Stimulated activated CD8-positive, alpha-beta memory T cell treated with anti-CD3 and anti-CD28 coated beads, Interleukin-15, amount 100 ng/mL, for 1 hour (primary cell): ENCODE data around the gene CALHM5.

Experiments
- DNase-seq: peaks from one replicate; pipeline ENCODE4 v3.0.0-alpha.2; 2020; ENCODE audit warnings: low read depth

CALHM5 gene

GRCh38 chr6:116508527-116508926 lies 2.9 kb upstream of the CALHM5 start:
- no peak for DNase-seq

- DNase-seq, result no peak
Measured at GRCh38 chr6:116512111-116512559, 696 bp downstream of the CALHM5 start.

GRCh38 chr6:116512734-116513133 lies 1.3 kb downstream of the CALHM5 start:
- no peak for DNase-seq

GRCh38 chr6:116513224-116513875 lies 1.9 kb downstream of the CALHM5 start:
- DNase-seq, result no peak

- DNase-seq, result no peak
Measured at GRCh38 chr6:116514111-116514510, 2.7 kb downstream of the CALHM5 start.

GRCh38 chr6:116515141-116515540 lies 3.7 kb downstream of the CALHM5 start:
- no peak for DNase-seq

- no peak for DNase-seq
Measured at GRCh38 chr6:116518621-116519368, 7.4 kb downstream of the CALHM5 start.

- no peak for DNase-seq
Measured at GRCh38 chr6:116522896-116523295, 11.5 kb downstream of the CALHM5 start.

GRCh38 chr6:116524236-116524635 lies 12.8 kb downstream of the CALHM5 start:
- DNase-seq, result no peak

GRCh38 chr6:116528133-116528532 lies 16.7 kb downstream of the CALHM5 start:
- no peak for DNase-seq

GRCh38 chr6:116528780-116529179 lies 17.3 kb downstream of the CALHM5 start:
- no peak for DNase-seq

- no peak for DNase-seq
Measured at GRCh38 chr6:116529466-116530290, 18.2 kb downstream of the CALHM5 start.

GRCh38 chr6:116530436-116530835 lies 19.0 kb downstream of the CALHM5 start:
- DNase-seq, result no peak

GRCh38 chr6:116531675-116532570 lies 20.5 kb downstream of the CALHM5 start:
- DNase-seq, result peak; percentile 32

- no peak for DNase-seq
Measured at GRCh38 chr6:116533233-116533957, 22.0 kb downstream of the CALHM5 start.

- no peak for DNase-seq
Measured at GRCh38 chr6:116535109-116535508, 23.7 kb downstream of the CALHM5 start.

- no peak for DNase-seq
Measured at GRCh38 chr6:116536216-116536621, 24.8 kb downstream of the CALHM5 start.

- DNase-seq, result no peak
Measured at GRCh38 chr6:116542426-116542825, 31.0 kb downstream of the CALHM5 start.

- no peak for DNase-seq
Measured at GRCh38 chr6:116543149-116543548, 31.7 kb downstream of the CALHM5 start.

- DNase-seq, result no peak
Measured at GRCh38 chr6:116545651-116546050, 34.2 kb downstream of the CALHM5 start, which contains the start of gene TRAPPC3L. TSS of gene TRAPPC3L (minus strand) at chr6:116545684. CDS start at chr6:116545514, 170 bp downstream.

GRCh38 chr6:116547358-116547757 lies 35.9 kb downstream of the CALHM5 start:
- no peak for DNase-seq
